ENCODE data around the gene CCDC88C.
"Not testable (repeated sequence)": the region's sequence is repeated elsewhere in the genome, so short reads cannot be mapped to it uniquely, and the experiment has no call there.

The CCDC88C gene

GRCh38 chr14:91267965-91268437 is 149.6 kb downstream of the CCDC88C start:
- no peaks in the 10 kb centered on the region for H3F3A ChIP-seq (ENCODE audit: insufficient read depth, low read length)
- peaks cover 35% of the 10 kb centered on the region for H3K36me3 ChIP-seq (ENCODE audit: insufficient read depth, low read length)
- no peaks in the 10 kb centered on the region for H3K9me2 ChIP-seq (ENCODE audit: low read depth, low read length)
- no peak overlapping the region for H3K9ac ChIP-seq (ENCODE audit: low read length)
- H3K4me1 ChIP-seq (ENCODE audit: insufficient read depth, low read length, severe bottlenecking): peaks cover 7% of the 10 kb centered on the region
- H4K20me1 ChIP-seq (ENCODE audit: insufficient read depth, low read length): no peaks in the 10 kb centered on the region
- H3K9me3 ChIP-seq (ENCODE audit: low read length): no peaks in the 10 kb centered on the region
- H3K27ac ChIP-seq (ENCODE audit: low read depth, low read length, poor library complexity, severe bottlenecking): no peak overlapping the region
- H3K27me3 ChIP-seq (ENCODE audit: insufficient read depth, low read length): no peaks in the 10 kb centered on the region; the same call in 1 of the 2 replicates
- H3K4me2 ChIP-seq (ENCODE audit: low read length): no peak overlapping the region
- H3K79me2 ChIP-seq (ENCODE audit: insufficient read depth, low read length): no peaks in the 10 kb centered on the region
- H2AFZ ChIP-seq (ENCODE audit: low read length): no peak overlapping the region
- H3K4me3 ChIP-seq (ENCODE audit: low read depth, low read length, poor library complexity, severe bottlenecking): no peak overlapping the region
- no peak for TF ChIP-seq CTCF (IDR thresholded peaks at IDR 0.05; ENCODE audit: low read length)
- TF ChIP-seq EZH2 (IDR thresholded peaks at IDR 0.05; ENCODE audit: borderline replicate concordance, low read length): no peak

GRCh38 chr14:91266276-91266675 is 151.3 kb downstream of the CCDC88C start:
- not testable (repeated sequence) for H4K20me1 ChIP-seq (ENCODE audit: insufficient read depth, low read length); H3K4me2 ChIP-seq (ENCODE audit: low read length); H3K9ac ChIP-seq (ENCODE audit: low read length); H3K79me2 ChIP-seq (ENCODE audit: insufficient read depth, low read length); H3F3A ChIP-seq (ENCODE audit: insufficient read depth, low read length); H2AFZ ChIP-seq (ENCODE audit: low read length); H3K27ac ChIP-seq (ENCODE audit: low read depth, low read length, poor library complexity, severe bottlenecking); H3K27me3 ChIP-seq (ENCODE audit: insufficient read depth, low read length); H3K4me3 ChIP-seq (ENCODE audit: low read depth, low read length, poor library complexity, severe bottlenecking); H3K9me2 ChIP-seq (ENCODE audit: low read depth, low read length); H3K4me1 ChIP-seq (ENCODE audit: insufficient read depth, low read length, severe bottlenecking); H3K9me3 ChIP-seq (ENCODE audit: low read length)
- peaks cover 18% of the 10 kb centered on the region for H3K36me3 ChIP-seq (ENCODE audit: insufficient read depth, low read length)

GRCh38 chr14:91265404-91265803 is 152.2 kb downstream of the CCDC88C start:
- Histone ChIP-seq H3K36me3 (ENCODE audit: insufficient read depth, low read length) (peaks cover 14% of the 10 kb centered on the region), H3K4me3 (ENCODE audit: low read depth, low read length, poor library complexity, severe bottlenecking) (no peak overlapping the region), H2AFZ (ENCODE audit: low read length) (no peak overlapping the region), H3F3A (ENCODE audit: insufficient read depth, low read length) (no peaks in the 10 kb centered on the region), H3K27ac (ENCODE audit: low read depth, low read length, poor library complexity, severe bottlenecking) (no peak overlapping the region), H3K9ac (ENCODE audit: low read length) (no peak overlapping the region), H3K27me3 (ENCODE audit: insufficient read depth, low read length) (no peaks in the 10 kb centered on the region; the same call in 1 of the 2 replicates), H3K9me3 (ENCODE audit: low read length) (no peaks in the 10 kb centered on the region), H4K20me1 (ENCODE audit: insufficient read depth, low read length) (no peaks in the 10 kb centered on the region), H3K79me2 (ENCODE audit: insufficient read depth, low read length) (no peaks in the 10 kb centered on the region), H3K9me2 (ENCODE audit: low read depth, low read length) (no peaks in the 10 kb centered on the region), H3K4me2 (ENCODE audit: low read length) (no peak overlapping the region), H3K4me1 (ENCODE audit: insufficient read depth, low read length, severe bottlenecking) (peaks cover 7% of the 10 kb centered on the region)
- TF ChIP-seq EZH2 (IDR thresholded peaks at IDR 0.05; ENCODE audit: borderline replicate concordance, low read length): no peak
- no peak for TF ChIP-seq CTCF (IDR thresholded peaks at IDR 0.05; ENCODE audit: low read length)
